Mesenchymal stem cell (in vitro differentiated cells and primary cell): Measurements from ENCODE around the gene RPS6KA2.
A peak's percentile ranks its signal among the peaks of the same experiment; 100 is the strongest.

Experiments
- DNase-seq: peaks from one replicate; pipeline ENCODE4 v3.0.0-alpha.2; 2013
- H2AFZ ChIP-seq: one replicate; pipeline ENCODE4 v1.6.1; 2013; ENCODE audit warnings: low read depth, mild to moderate bottlenecking, control low read depth, inconsistent platforms, low read length, moderate library complexity
- H2AK5ac ChIP-seq: 2 replicates; pipeline ENCODE4 v1.6.1; 2013; ENCODE audit warnings: low read length, moderate library complexity, mild to moderate bottlenecking, inconsistent platforms; ENCODE audit not compliant: severe bottlenecking
- H2BK120ac ChIP-seq: one replicate; pipeline ENCODE4 v1.6.1; 2013; ENCODE audit warnings: low read depth, mild to moderate bottlenecking, inconsistent platforms, low read length, moderate library complexity
- H2BK12ac ChIP-seq, 2 experiments: one replicate each; pipeline ENCODE4 v1.6.1; 2013; ENCODE audit warnings: inconsistent platforms in 2 of 2, low read length in 2 of 2, mild to moderate bottlenecking in 2 of 2, moderate library complexity in 2 of 2, control low read depth in 1 of 2
- H2BK15ac ChIP-seq: one replicate; pipeline ENCODE4 v1.6.1; 2013; ENCODE audit warnings: mild to moderate bottlenecking, low read depth, inconsistent platforms; ENCODE audit not compliant: poor library complexity, severe bottlenecking
- H2BK5ac ChIP-seq: 2 replicates; pipeline ENCODE4 v1.6.1; 2013; ENCODE audit warnings: low read depth, mild to moderate bottlenecking, low read length, control low read depth, inconsistent platforms; ENCODE audit not compliant: poor library complexity, severe bottlenecking
- H3K14ac ChIP-seq, 2 experiments: one replicate each; pipeline ENCODE4 v1.6.1; 2013; ENCODE audit warnings: inconsistent platforms in 2 of 2, low read length in 2 of 2, control low read depth in 1 of 2, mild to moderate bottlenecking in 1 of 2, moderate library complexity in 1 of 2
- H3K18ac ChIP-seq, 2 experiments: one replicate each; pipeline ENCODE4 v1.6.1; 2013; ENCODE audit warnings: inconsistent platforms in 2 of 2, low read length in 2 of 2, control low read depth in 1 of 2, low read depth in 1 of 2, mild to moderate bottlenecking in 1 of 2
- H3K23ac ChIP-seq, 2 experiments: one replicate each; pipeline ENCODE4 v1.6.1; 2013; ENCODE audit warnings: inconsistent platforms in 2 of 2, low read length in 2 of 2, mild to moderate bottlenecking in 2 of 2, moderate library complexity in 2 of 2, control low read depth in 1 of 2
- H3K27ac ChIP-seq: 2 replicates; pipeline ENCODE4 v1.5.1; 2013; ENCODE audit warnings: mild to moderate bottlenecking, moderate library complexity, low read length, control low read depth, inconsistent platforms; ENCODE audit not compliant: poor library complexity, severe bottlenecking
- H3K27me3 ChIP-seq, 2 experiments: 2 replicates each; pipeline versions ENCODE4 v1.6.1 to v1.7.0; 2013; ENCODE audit warnings: low read length in 2 of 2, mild to moderate bottlenecking in 2 of 2, moderate library complexity in 2 of 2, control low read depth in 1 of 2, inconsistent platforms in 1 of 2; ENCODE audit not compliant: control insufficient read depth in 1 of 2, insufficient read depth in 1 of 2
- H3K36me3 ChIP-seq, 2 experiments: 2 replicates each; pipeline versions ENCODE4 v1.6.1 to v1.7.0; 2013; ENCODE audit warnings: low read length in 2 of 2, control low read depth in 1 of 2, inconsistent platforms in 1 of 2, low read depth in 1 of 2, mild to moderate bottlenecking in 1 of 2; ENCODE audit not compliant: insufficient read depth in 2 of 2, control insufficient read depth in 1 of 2
- H3K4ac ChIP-seq, 2 experiments: one replicate each; pipeline ENCODE4 v1.6.1; 2013; ENCODE audit warnings: inconsistent platforms in 2 of 2, low read length in 2 of 2, mild to moderate bottlenecking in 2 of 2, moderate library complexity in 2 of 2, control low read depth in 1 of 2, low read depth in 1 of 2
- H3K4me1 ChIP-seq: 2 replicates; pipeline ENCODE4 v1.6.1; 2013; ENCODE audit warnings: low read depth, low read length, control low read depth; ENCODE audit not compliant: control insufficient read depth, insufficient read depth
- H3K4me2 ChIP-seq: 2 replicates; pipeline ENCODE4 v1.6.1; 2013; ENCODE audit warnings: low read length, mild to moderate bottlenecking, inconsistent platforms; ENCODE audit not compliant: poor library complexity, severe bottlenecking
- H3K4me3 ChIP-seq, 2 experiments: 2 replicates each; pipeline versions ENCODE4 v1.5.1 to v1.7.0; 2013; ENCODE audit warnings: low read length in 2 of 2, mild to moderate bottlenecking in 2 of 2, control low read depth in 1 of 2, low read depth in 1 of 2; ENCODE audit not compliant: insufficient read depth in 1 of 2
- H3K79me1 ChIP-seq: replicated peaks from 2 replicates; pipeline ENCODE4 v1.6.1; 2013; ENCODE audit warnings: mild to moderate bottlenecking, control low read depth, low read length, inconsistent platforms; ENCODE audit not compliant: poor library complexity, severe bottlenecking
- H3K9ac ChIP-seq: 2 replicates; pipeline ENCODE4 v1.7.0; 2013; ENCODE audit warnings: mild to moderate bottlenecking, low read length, moderate library complexity
- H3K9me3 ChIP-seq: 2 replicates; pipeline ENCODE4 v1.7.0; 2013; ENCODE audit warnings: mild to moderate bottlenecking, low read length; ENCODE audit not compliant: control insufficient read depth
- H4K8ac ChIP-seq: one replicate; pipeline ENCODE4 v1.6.1; 2013; ENCODE audit warnings: inconsistent platforms, mild to moderate bottlenecking, low read length, moderate library complexity
- H4K91ac ChIP-seq: one replicate; pipeline ENCODE4 v1.6.1; 2013; ENCODE audit warnings: mild to moderate bottlenecking, low read length, inconsistent platforms
- WGBS: methylation state at CpG from one replicate; pipeline ENCODE4 v1.1.7; 2013; ENCODE audit warnings: mixed read lengths; 5-methylcytosine and 5-hydroxymethylcytosine counted together

RPS6KA2 gene

GRCh38 chr6:166483573-166484250, 143.3 kb downstream of the RPS6KA2 start:
- 99% methylated on average over 15 of the region's 15 CpGs for WGBS
- H2BK12ac ChIP-seq: no peak overlapping the region

GRCh38 chr6:166483026-166483425, 144.0 kb downstream of the RPS6KA2 start:
- Histone ChIP-seq H2BK120ac (no peak overlapping the region), H3K4me3 (no peak overlapping the region), H3K18ac (no peak overlapping the region), H3K23ac (no peak overlapping the region), H4K91ac (no peak overlapping the region), H2AK5ac (no peak overlapping the region), H4K8ac (no peak overlapping the region), H3K27me3 (no peaks in the 10 kb centered on the region), H3K79me1 (no peaks in the 10 kb centered on the region), H3K4me2 (no peak overlapping the region), H3K9me3 (no peaks in the 10 kb centered on the region), H3K4ac (no peak overlapping the region), H3K27ac (no peak overlapping the region), H2AFZ (no peak overlapping the region), H3K36me3 (peaks cover 16 to 20% of the 10 kb centered on the region in 2 experiments), H2BK15ac (no peak overlapping the region), H3K14ac (no peak overlapping the region), H2BK12ac (no peak overlapping the region), H3K9ac (no peak overlapping the region), H3K4me1 (no peaks in the 10 kb centered on the region), H2BK5ac (no peak overlapping the region)
- WGBS: 94% methylated on average over 10 of the region's 10 CpGs
- no peak for DNase-seq

More at GRCh38 chr6:166483573-166484250, 143.3 kb downstream of the RPS6KA2 start:
- H3K4me2 ChIP-seq: no peak overlapping the region
- H3K23ac ChIP-seq: no peak overlapping the region
- H3K9ac ChIP-seq: no peak overlapping the region
- no peak overlapping the region for H2BK5ac ChIP-seq
- DNase-seq: no peak
- H3K9me3 ChIP-seq: no peaks in the 10 kb centered on the region
- peaks cover 19 to 20% of the 10 kb centered on the region in 2 experiments for H3K36me3 ChIP-seq
- no peak overlapping the region for H2AK5ac ChIP-seq
- no peak overlapping the region for H3K27ac ChIP-seq
- H3K4me1 ChIP-seq: no peaks in the 10 kb centered on the region
- no peak overlapping the region for H2AFZ ChIP-seq
- no peak overlapping the region for H3K14ac ChIP-seq
- H4K91ac ChIP-seq: no peak overlapping the region
- no peak overlapping the region for H3K4ac ChIP-seq
- H3K27me3 ChIP-seq: no peaks in the 10 kb centered on the region
- no peak overlapping the region for H2BK120ac ChIP-seq
- no peaks in the 10 kb centered on the region for H3K79me1 ChIP-seq
- no peak overlapping the region for H2BK15ac ChIP-seq
- no peak overlapping the region for H3K18ac ChIP-seq
- H3K4me3 ChIP-seq: no peak overlapping the region
- H4K8ac ChIP-seq: no peak overlapping the region

GRCh38 chr6:166478782-166479592, 148.1 kb downstream of the RPS6KA2 start:
- no peaks in the 10 kb centered on the region for H3K9me3 ChIP-seq
- no peak overlapping the region for H2BK120ac ChIP-seq
- H3K4me2 ChIP-seq: no peak overlapping the region
- H3K23ac ChIP-seq: no peak overlapping the region
- peaks cover 0 to 3% of the 10 kb centered on the region in 2 experiments for H3K27me3 ChIP-seq
- peaks cover 3 to 9% of the 10 kb centered on the region in 2 experiments for H3K36me3 ChIP-seq
- no peak overlapping the region for H2AFZ ChIP-seq
- H2BK12ac ChIP-seq: peak overlapping the region in 1 of 2 experiments; percentile 4
- H3K14ac ChIP-seq: no peak overlapping the region
- H3K27ac ChIP-seq: no peak overlapping the region
- H3K79me1 ChIP-seq: no peaks in the 10 kb centered on the region
- H3K4ac ChIP-seq: no peak overlapping the region
- H3K9ac ChIP-seq: no peak overlapping the region
- no peaks in the 10 kb centered on the region for H3K4me1 ChIP-seq
- H3K18ac ChIP-seq: no peak overlapping the region
- no peak for DNase-seq
- peak overlapping the region; percentile 47 for H4K8ac ChIP-seq
- H2BK5ac ChIP-seq: no peak overlapping the region
- H2AK5ac ChIP-seq: no peak overlapping the region
- H2BK15ac ChIP-seq: no peak overlapping the region
- no peak overlapping the region for H3K4me3 ChIP-seq
- H4K91ac ChIP-seq: no peak overlapping the region
- WGBS: 93% methylated on average over 27 of the region's 28 CpGs

GRCh38 chr6:166477647-166478365, 149.2 kb downstream of the RPS6KA2 start:
- no peak overlapping the region for H2AFZ ChIP-seq
- no peak overlapping the region for H3K4me2 ChIP-seq
- peaks cover 0 to 6% of the 10 kb centered on the region in 2 experiments for H3K36me3 ChIP-seq

More at GRCh38 chr6:166477647-166478365, 149.2 kb downstream of the RPS6KA2 start:
- no peak overlapping the region for H3K9ac ChIP-seq
- H3K79me1 ChIP-seq: no peaks in the 10 kb centered on the region
- WGBS: 96% methylated on average over 21 of the region's 21 CpGs
- no peak overlapping the region for H3K27ac ChIP-seq
- H2BK12ac ChIP-seq: no peak overlapping the region
- no peak overlapping the region for H2BK15ac ChIP-seq
- H2BK5ac ChIP-seq: no peak overlapping the region
- H3K23ac ChIP-seq: peak overlapping the region in 1 of 2 experiments; percentile 46
- no peak overlapping the region for H4K8ac ChIP-seq
- DNase-seq: no peak
- H3K14ac ChIP-seq: no peak overlapping the region
- H3K4me3 ChIP-seq: no peak overlapping the region
- no peaks in the 10 kb centered on the region for H3K9me3 ChIP-seq
- H2BK120ac ChIP-seq: no peak overlapping the region
- no peak overlapping the region for H3K18ac ChIP-seq
- no peak overlapping the region for H2AK5ac ChIP-seq
- no peak overlapping the region for H3K4ac ChIP-seq
- no peaks in the 10 kb centered on the region for H3K4me1 ChIP-seq
- peaks cover 0 to 4% of the 10 kb centered on the region in 2 experiments for H3K27me3 ChIP-seq
- no peak overlapping the region for H4K91ac ChIP-seq
